Ecto neural progenitor cell (in vitro differentiated cells): ENCODE data around the gene REL.
"Not testable (repeated sequence)": the region's sequence is repeated elsewhere in the genome, so short reads cannot be mapped to it uniquely, and the experiment has no call there.

ENCODE experiments used
- DNase-seq: peaks from one replicate; pipeline ENCODE4 v3.0.0-alpha.2; 2018; ENCODE audit warnings: low spot score

Gene REL

DNA sequence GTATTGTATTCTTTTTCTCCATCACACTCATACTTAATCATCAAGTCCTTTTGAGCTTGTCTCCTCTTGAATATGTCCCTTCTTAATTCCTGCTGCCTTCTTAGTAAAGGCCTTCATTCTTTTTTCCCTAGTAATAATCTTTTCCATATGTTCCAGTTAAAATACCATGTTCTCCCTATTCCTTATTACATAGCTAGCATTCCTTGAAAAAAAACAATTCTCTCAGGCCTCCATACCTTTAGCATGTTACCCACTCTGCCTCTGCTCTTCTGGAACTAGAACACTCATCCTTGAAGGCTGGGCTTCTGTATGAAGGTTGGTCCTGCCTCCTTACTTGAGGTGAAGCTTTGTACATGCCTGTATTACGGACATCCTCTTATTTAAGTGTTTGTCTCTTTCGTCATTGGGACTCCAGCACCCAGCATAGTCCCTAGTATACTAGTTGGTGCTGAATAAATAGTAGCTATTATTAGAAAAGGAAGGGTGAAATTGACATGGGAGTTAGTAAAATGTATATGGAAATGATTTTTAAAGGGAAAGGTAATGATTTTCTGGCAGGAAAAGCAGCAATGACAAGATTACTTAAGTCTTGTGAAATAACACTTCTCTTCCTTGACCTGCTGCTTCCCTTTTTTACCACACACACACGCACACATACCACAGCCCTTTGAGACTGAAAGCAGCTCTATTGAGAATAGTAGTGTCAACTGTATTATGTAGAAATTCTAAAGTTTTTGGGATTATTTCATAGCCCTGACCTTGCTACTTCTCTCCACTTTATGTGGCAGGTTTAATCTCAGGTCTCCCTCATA, 45.6 kb downstream of the REL start:
- no peak for DNase-seq

DNA sequence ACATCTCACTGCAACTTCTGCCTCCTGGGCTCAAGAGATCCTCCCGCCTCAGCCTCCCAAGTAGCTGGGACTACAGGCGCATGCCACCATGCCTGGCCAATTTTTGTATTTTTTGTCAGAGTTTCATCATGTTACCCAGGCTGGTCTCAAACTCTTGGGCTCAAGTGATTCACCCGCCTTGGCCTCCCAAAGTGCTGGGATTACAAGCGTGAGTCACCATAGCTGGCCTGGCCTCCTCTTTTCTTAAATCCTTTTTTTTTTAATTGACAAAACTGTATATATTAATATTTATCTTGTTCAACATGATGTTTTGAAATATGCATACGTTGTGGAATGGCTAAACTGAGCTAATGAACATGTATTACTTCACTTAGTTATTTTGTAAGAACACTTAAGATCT, 50.7 kb downstream of the REL start:
- DNase-seq: not testable (repeated sequence)

DNA sequence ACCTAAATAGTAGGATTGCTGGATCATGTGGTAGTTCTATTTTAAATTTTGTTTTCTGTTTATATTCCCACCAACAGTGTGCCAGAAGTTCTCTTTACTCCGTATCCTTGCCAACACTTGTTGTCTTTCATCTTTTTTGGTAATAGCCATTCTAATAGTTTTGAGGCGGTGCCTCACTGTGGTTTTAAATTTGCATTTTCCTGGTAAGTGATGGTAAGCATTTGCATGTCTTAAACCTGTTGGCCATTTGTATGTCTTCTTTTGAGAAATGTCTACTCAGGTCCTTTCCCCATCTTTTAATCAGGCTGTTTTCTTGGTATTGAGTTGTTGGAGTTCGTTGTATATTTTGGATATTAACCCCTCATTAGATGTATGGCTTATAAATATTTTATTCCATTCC, 51.6 kb downstream of the REL start:
- DNase-seq: no peak

DNA sequence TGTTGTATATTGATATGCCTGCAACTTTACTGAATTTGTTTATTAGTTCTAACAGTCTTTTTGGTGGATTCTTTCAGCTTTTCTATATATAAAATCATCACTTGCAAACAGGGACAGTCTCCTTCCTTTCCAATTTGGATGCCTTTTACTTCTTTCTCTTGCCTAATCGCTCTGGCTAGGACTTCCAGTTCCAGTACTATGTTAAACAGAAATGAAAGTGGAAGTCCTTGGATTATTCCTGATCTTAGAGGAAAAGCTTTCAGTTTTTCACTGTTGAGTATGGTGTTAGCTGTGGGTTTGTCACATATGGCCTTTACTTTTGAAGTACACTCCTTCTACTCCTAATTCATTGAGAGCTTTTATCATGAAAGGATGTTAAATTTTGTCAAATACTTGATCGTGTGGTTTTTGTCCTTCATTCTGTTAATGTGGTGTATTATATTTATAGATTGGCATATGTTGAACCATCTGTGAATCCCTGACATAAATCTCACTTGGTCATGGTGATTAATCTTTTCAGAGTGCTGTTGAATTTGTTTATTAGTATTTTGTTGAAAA, 52.9 kb downstream of the REL start:
- DNase-seq: no peak

DNA sequence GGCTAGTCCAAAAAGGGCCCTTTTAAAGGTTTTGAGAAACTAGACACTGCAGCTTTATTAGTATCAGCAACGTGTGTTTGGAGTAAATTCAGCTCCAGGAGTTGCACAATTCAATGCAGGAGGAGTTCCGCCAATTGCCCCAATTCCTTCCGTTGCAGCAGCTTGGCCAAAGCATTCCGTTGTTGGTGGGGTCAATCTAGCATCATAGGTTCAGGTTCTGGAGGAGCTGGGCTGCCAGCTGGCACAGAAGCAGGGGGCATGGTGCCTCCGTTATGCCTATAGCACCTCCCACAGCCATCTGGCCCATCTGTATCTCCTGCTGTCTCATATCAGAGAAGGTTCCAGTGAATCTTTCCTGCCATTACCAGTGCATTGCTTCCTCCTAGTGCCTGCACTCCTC, 55.4 kb downstream of the REL start:
- DNase-seq: no peak

DNA sequence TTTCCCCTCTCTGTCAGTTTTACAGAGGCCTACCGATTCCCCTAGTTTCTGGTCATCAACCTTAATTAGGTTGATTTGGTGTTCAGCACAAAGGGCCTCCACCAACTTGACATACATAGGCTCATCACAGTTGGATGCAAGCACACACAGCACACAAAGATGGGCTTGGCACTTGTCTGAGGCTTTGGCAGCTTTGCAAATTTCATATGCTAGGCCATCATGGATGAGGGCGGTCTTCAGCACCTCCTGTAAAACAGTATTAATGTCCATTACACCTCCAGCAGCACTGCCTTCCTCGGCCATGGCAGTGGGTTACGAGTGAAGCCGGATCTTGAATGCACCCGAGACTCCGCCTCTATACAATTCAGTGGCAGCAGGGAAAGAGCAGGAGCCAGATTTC, 56.9 kb downstream of the REL start:
- DNase-seq: no peak

DNA sequence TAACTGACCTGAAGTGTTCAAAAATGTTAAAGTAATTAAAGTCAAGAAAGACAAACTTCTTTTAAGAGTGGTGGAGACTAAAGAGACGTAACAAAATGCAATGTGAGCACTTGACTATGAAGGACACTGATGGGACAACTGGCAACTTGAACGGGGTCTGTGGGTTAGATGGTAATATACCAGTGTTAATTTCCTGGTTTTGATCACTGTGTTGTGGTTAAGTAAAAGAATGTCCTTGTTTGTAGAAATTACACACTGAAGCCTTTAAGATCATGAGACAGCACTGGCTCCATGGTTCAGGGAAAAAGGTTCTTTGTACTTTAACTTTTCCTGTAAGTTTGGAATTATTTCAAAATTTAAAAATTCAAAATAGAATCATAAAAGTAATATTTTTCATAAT, 58.2 kb downstream of the REL start:
- no peak for DNase-seq

DNA sequence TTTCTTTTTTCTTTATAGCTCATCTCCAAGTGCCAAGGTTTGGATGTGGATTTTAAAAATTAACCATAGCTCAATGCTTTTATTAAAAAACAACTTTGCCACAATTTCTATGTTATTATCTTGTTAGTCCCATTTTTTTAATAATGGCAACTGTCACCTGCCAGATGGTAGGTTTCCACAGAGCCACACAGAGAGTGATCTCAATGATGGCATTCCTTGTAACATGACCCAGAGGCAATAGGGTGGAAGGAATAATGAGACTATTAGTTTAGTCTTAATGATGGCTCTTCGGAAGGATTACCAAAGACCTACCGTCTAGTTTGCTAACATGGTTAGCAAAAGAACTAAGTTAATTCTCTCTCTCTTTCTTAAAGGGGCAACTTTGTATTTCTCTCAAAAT, 64.0 kb downstream of the REL start:
- no peak for DNase-seq

DNA sequence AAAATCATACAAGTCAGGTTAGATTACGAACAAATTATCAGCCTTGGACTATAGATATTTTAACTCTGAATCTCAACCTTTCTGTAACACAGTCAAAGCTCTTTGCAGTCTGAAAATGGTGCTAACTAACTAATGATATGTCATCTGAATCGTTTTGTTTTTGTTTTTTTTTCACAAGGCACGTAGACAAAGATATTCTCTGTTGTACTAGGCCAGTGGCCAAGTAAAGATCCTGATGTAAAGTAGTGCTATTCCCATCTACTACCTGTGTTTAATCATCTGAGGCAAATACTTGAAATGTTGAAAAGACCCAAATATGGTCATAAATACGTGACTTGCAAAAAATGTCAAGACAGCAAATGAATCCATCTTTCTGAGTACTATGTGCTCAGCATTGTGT, 65.7 kb downstream of the REL start:
- DNase-seq: no peak

DNA sequence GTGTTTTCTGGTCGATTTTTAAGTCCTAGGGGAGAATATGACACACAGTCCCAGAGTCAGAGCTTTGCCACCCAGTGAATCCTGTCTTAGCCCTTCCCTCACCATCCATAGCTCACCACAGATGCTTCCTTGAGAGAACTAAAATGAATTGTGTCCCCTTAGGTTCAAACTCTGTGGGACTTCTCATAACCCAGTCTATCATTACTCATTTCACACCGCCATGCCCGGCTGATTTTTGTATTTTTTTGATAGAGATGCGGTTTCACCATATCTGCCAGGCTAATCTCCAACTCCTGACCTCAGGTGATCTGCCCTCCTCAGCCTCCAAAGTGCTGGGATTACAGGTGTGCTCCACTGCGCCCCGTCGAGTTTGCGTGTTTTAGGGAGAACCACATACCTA, 66.8 kb downstream of the REL start:
- no peak for DNase-seq

DNA sequence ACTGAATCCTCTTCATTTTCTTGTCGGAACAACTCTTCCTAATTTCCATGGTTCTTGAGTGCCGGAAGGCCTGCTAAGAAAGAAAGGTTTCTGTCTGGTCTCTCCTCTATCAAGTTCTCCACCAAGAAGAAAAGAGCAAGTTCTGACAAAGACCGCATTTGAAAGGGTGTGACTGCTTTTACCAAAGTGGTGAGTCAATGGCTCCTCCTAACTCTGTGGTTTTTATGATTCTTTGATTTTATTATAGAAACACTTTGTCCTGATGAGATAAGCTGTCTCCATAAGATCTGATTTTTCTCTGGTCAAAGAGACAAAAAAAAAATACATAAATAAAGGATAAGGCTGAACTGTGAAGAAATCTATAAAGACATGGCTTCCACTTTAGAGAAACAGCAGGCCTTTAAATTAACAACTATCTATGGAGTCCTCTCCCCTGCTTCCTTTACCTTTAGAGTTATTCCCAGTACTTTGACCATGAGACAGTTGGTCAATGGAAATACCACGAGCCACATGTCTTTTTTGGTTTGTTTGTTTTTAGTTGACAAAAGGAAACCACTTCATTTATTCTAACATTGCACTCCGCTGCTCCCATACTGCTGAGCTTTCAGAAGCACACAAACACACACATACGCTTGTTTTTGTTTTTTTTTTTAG, 67.7 kb downstream of the REL start:
- no peak for DNase-seq

DNA sequence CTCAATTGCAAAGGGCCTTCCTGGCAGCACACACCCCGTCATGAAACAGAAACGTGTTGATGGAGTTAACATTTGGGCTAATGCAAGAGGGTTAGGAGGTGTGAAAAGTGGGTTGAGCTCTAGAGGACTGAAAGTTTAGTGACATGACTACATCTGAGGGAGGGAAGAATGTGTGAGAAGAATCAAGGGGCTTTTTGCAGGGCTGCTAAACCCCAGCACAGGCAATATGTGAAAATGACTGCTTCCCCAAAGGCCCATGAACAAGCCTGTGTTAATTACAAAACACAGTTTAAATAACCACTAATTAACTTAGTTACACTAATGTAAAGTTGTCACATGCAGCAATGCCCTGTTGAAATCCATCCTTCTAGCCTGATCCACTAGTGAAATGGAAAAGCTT, 72.8 kb downstream of the REL start:
- no peak for DNase-seq

DNA sequence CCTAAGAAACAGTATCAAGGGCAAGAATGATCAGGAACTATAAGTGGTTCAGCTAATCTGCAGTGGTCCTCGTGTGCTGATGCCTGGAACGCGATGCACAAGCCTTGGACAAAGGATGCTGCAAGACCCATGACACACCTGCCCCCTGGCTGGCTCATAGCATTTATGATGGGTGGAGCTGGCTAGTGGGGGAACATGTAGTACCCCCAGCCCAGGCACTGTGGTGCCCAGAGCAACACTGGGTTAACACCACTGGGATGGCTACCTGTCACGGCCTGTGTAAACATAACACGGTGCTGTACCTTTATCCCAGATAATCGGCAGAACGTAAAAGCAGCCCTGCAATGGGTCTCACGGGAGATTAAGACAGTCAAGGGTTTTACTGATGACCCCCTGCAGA, 75.8 kb downstream of the REL start:
- DNase-seq: no peak

DNA sequence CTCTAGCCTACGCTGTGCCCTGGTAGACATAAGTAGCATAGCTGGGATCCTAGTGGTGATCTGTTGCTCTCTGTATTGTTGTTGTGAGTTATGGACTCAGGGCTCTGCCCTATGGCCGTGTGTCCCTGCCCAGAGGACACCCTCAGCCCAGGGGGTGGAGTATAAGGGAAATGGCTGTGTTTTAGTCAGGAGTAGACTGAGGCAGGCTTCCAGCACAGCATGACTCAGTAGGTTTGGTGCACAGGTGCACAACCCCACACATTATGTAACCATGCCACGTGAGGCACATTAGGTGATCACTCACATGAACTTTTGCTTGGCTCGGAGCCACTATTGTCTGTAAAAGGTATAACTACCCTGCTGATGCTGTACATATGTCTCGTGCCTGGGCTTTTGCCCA, 76.3 kb downstream of the REL start:
- DNase-seq: no peak

DNA sequence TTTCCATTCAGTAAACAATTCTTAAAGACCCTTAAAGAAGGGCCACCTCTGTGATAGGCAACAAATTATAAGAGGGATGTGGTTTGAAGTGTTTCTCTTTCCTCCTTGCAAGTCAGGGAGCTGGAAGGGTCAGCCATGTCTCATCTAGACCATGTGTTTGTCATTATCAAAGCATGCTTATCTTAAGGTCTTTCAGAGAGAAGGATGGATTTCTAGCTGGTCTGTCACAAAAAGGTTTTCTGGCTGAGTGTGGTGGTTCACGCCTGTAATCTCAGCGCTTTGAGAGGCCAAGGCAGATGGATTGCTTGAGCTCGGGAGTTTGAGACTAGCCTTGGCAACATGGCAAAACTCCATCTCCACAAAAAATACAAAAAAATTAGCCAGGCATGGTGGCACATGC, 77.0 kb downstream of the REL start:
- DNase-seq: no peak

DNA sequence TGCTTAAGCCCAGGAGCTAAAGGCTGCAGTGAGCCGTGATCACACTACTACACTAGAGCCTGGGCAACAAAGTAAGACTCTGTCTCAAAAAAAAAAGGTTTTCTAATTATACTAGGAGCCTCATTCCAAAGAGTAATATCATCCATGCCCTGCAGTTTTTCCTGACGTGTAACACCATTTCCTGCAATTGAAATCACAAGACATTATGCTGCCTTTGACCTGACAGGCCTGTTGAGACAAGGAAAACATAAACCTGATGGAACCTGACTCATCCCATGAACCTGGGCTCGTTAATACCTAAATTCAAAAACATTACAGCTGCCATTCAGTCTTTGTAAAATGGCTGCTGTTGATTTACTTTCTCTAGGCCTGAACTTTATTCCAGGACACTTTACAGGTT, 77.4 kb downstream of the REL start:
- DNase-seq: no peak

DNA sequence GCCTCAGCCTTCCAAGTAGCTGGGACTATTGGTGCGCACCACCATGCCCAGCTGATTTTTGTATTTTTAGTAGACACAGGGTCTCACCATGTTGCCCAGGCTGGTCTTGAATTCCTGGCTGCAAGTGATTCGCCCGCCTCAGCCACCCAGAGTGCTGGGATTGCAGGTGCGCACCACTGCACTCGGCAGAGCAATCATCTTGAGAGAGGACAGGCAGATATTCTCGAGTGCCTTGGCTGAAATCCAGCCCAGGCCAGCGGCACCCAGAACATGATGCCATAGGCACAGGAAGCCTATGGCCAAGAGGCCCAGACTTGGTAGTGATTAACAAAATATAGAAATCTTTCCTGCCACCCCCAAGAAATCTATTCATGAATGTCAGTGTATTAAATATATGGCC, 78.1 kb downstream of the REL start:
- no peak for DNase-seq

DNA sequence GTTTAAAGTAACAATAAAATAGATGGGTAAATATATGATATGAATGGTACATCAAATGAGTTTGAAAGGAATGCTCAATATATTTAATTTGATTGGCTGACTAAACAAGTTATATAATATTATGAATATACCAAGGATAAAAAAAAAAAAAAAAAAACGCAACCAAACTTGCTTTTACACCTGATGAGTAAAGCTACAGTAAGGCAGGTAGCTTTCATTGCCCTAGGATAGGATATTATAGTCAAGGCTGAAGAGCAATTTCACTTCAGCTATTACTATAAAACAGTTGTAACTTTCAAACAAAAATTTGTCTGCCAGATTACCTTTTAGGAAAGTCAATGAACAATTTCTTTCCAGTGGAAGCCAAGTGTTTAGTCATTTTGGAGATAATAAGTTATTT, 79.3 kb downstream of the REL start:
- DNase-seq: no peak

DNA sequence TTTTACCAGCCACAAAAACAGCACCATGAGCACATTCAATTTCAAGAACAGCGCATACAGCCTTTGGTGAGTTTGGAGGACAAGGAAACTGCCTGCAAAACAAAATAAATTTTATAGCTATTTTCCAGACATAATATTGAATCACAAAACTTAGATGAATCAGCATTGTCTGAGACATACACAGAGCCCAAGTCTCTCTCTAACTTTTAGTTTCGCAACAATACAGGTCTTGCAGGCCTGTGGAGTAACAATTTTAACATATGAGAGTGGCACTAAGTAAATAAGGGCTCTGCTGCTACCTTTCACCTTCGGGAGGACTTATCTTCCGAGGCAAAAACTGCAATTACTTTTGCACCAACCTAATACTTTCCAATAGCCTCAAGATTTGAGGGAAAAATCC, 80.1 kb downstream of the REL start:
- DNase-seq: no peak

DNA sequence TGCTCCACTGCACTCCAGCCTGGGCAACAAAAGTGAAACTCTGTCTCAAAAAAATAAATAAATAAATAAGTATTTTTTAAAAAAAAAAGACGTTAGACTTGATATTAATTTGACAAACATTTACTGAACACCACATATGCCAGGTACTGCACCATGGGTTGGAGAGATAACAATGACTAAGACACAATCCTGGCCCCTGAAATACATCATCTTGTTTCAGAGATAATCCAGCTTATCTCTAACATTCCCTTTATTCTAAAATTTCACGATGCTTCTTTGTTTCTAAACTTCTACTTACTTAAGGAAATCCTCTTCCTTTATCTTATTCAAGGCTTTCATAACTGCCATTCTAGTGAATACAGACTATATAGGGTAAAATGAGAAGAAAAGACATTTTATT, 81.2 kb downstream of the REL start:
- no peak for DNase-seq

DNA sequence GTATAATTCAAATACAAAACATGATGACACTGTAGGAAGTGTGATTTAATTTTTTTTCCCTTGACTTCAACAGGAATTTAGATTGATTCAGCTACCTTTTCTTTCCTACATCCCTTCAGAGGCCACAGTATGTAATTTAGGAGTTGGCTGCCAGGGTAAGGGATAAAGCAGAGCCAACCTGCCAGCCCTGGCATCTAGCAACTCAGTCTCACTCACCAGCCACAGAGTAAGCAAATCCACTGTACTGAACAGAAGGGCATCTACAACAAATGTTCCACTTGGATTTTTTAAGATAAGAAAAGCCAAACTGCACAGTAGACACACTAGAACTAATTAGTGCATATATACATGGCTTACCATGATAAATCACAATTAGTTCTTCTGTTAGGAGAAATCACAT, 81.8 kb downstream of the REL start:
- DNase-seq: no peak

DNA sequence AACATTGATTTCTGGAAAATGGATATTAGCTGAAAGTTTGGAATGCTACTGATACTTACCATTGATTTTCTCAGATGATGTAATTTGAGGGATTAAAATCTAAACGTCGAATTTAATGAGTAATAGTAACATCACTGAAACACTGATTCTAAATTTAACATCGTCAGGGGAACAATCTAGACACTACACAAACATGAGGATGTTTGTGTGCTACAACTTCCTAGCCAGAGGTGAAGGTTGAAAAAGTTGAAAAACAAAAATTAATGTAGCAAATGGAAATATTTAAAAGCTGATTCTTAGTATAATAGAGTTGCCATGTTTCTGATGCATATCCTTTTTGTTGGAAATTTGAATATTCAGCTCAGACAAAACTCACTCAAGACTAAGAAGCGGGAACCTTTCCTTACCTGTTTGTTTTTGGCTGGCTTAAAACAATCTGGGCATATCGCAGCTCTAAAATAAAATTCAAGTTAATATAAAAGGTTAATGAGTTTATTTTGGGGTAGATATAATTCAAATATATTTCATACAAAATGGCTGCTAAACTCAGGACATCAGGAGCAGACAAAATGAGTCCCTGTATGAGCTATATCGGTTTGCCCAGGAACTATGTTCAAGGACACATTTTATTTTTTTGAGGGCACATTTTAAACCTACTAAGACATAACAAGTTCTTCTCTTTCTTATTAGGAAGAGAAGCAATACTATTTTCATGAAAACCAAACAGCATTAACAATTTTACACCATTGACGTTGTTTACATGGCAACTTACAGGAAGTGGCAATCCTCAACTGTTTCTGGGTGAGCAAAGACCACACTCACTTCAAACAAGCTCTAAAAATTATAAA, 83.5 kb downstream of the REL start:
- DNase-seq: no peak

DNA sequence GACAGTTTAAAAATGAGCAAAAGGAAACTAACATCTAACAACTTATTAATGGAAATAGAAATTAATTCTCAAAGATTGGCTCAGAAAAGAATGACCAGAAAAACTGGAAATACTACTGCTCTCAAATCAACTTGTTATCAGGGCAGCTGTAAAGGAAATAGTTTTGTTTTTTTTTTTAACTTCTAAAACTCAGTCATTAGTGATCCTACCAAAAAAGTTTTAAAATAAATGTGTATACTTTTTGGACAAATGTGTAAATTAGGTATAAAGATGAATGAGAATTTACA, 84.1 kb downstream of the REL start:
- no peak for DNase-seq
